Suprapubic skin (tissue), 3 donors: ENCODE results near the gene RAMACL.

ENCODE experiments used
- CTCF ChIP-seq, 2 donors: fragments of 200-600 bp in 1 of 2; fragments of 450-650 bp in 1 of 2; sonication (generic) in 1 of 2; IDR thresholded peaks; one replicate each; pipeline ENCODE4 v1.5.1; 2016 to 2019; ENCODE audit warnings: antibody characterized with exemption in 2 of 2, mild to moderate bottlenecking in 1 of 2, moderate library complexity in 1 of 2
- POLR2A ChIP-seq, 2 donors: fragments of 450-650 bp; IDR thresholded peaks; one replicate each; pipeline ENCODE4 v1.6.1; 2017; ENCODE audit warnings: antibody characterized with exemption in 2 of 2, mild to moderate bottlenecking in 2 of 2, moderate library complexity in 2 of 2

- TF ChIP-seq CTCF (IDR thresholded peaks at IDR 0.05) = no peak
- TF ChIP-seq POLR2A (IDR thresholded peaks at IDR 0.05) = no peak
Measured at GRCh38 chr6:166604328-166604727, 17.9 kb upstream of the RAMACL start.
